ENCODE measurements around the gene TBC1D10B.

TBC1D10B gene

DNA sequence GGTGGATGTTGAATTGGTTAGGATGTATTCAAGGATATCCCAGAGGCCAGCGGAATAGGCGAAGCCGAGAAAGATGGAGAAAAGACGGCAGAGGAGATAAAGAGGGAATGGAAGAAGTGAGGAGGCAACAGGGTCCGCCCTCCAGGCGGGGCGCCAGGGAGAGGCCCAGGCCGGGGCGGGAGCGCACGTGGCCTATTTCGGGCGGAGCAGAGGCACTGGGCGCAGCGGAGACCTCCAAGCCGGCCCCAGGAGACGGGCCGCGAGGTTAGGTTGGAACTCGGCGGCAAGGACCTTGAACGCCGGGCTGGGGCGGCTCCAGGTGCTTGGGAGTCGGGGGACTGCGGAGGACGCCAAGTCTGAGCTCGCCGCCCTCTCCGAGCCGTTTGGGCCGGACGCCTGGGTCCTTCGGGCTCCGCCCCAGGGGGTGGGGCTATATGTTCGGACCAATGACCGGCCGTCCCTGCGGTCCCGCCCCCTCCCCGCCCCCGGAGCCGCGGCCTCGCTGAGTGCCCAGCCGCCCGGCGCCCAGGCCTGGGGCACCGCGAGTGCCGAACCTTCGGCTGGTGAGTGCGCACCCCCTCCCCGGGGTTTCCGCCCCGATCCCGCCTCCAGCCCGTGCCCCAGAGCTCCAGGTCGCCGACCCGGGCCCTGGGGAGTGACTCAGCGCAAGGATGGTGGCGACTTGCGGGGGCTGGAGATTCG is 37.0 kb upstream of the TBC1D10B start, which contains the start of gene ZNF771 (continued):
- TF ChIP-seq HOXC10 (CRISPR knock-in tag; IDR thresholded peaks at IDR 0.05), result no peak
- peak; percentile 66; the same call in 1 of the 2 replicates for TF ChIP-seq ZNF843 (tag by site-specific recombination; IDR thresholded peaks at IDR 0.05)
- peak; percentile 81 for TF ChIP-seq PRDM1 (tag by site-specific recombination; IDR thresholded peaks at IDR 0.05)
- 0 out of 2 replicates have a peak, but pooled peaks have one; percentile 9 for TF ChIP-seq ZBTB48 (tag by site-specific recombination; IDR thresholded peaks at IDR 0.05)
- TF ChIP-seq, protein P1, sequence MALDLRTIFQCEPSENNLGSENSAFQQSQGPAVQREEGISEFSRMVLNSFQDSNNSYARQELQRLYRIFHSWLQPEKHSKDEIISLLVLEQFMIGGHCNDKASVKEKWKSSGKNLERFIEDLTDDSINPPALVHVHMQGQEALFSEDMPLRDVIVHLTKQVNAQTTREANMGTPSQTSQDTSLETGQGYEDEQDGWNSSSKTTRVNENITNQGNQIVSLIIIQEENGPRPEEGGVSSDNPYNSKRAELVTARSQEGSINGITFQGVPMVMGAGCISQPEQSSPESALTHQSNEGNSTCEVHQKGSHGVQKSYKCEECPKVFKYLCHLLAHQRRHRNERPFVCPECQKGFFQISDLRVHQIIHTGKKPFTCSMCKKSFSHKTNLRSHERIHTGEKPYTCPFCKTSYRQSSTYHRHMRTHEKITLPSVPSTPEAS (tag by site-specific recombination; IDR thresholded peaks at IDR 0.05), result no peak
- no peak for TF ChIP-seq SETDB1 (IDR thresholded peaks at IDR 0.05; ENCODE audit: insufficient read length, low read length)
- peak; percentile 82 for TF ChIP-seq ZFP69B (tag by site-specific recombination; IDR thresholded peaks at IDR 0.05)
- TF ChIP-seq, protein P2, sequence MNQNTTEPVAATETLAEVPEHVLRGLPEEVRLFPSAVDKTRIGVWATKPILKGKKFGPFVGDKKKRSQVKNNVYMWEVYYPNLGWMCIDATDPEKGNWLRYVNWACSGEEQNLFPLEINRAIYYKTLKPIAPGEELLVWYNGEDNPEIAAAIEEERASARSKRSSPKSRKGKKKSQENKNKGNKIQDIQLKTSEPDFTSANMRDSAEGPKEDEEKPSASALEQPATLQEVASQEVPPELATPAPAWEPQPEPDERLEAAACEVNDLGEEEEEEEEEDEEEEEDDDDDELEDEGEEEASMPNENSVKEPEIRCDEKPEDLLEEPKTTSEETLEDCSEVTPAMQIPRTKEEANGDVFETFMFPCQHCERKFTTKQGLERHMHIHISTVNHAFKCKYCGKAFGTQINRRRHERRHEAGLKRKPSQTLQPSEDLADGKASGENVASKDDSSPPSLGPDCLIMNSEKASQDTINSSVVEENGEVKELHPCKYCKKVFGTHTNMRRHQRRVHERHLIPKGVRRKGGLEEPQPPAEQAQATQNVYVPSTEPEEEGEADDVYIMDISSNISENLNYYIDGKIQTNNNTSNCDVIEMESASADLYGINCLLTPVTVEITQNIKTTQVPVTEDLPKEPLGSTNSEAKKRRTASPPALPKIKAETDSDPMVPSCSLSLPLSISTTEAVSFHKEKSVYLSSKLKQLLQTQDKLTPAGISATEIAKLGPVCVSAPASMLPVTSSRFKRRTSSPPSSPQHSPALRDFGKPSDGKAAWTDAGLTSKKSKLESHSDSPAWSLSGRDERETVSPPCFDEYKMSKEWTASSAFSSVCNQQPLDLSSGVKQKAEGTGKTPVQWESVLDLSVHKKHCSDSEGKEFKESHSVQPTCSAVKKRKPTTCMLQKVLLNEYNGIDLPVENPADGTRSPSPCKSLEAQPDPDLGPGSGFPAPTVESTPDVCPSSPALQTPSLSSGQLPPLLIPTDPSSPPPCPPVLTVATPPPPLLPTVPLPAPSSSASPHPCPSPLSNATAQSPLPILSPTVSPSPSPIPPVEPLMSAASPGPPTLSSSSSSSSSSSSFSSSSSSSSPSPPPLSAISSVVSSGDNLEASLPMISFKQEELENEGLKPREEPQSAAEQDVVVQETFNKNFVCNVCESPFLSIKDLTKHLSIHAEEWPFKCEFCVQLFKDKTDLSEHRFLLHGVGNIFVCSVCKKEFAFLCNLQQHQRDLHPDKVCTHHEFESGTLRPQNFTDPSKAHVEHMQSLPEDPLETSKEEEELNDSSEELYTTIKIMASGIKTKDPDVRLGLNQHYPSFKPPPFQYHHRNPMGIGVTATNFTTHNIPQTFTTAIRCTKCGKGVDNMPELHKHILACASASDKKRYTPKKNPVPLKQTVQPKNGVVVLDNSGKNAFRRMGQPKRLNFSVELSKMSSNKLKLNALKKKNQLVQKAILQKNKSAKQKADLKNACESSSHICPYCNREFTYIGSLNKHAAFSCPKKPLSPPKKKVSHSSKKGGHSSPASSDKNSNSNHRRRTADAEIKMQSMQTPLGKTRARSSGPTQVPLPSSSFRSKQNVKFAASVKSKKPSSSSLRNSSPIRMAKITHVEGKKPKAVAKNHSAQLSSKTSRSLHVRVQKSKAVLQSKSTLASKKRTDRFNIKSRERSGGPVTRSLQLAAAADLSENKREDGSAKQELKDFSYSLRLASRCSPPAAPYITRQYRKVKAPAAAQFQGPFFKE (tag by site-specific recombination; IDR thresholded peaks at IDR 0.05; ENCODE audit: borderline replicate concordance), result no peak
- TF ChIP-seq SP3 (tag by site-specific recombination; IDR thresholded peaks at IDR 0.05), result peak; percentile 99
- no peak for TF ChIP-seq ZNF132 (tag by site-specific recombination; IDR thresholded peaks at IDR 0.05; ENCODE audit: borderline replicate concordance)
- no peak for TF ChIP-seq ZNF776 (tag by site-specific recombination; IDR thresholded peaks at IDR 0.05; ENCODE audit: borderline replicate concordance)
- TF ChIP-seq, protein P3, sequence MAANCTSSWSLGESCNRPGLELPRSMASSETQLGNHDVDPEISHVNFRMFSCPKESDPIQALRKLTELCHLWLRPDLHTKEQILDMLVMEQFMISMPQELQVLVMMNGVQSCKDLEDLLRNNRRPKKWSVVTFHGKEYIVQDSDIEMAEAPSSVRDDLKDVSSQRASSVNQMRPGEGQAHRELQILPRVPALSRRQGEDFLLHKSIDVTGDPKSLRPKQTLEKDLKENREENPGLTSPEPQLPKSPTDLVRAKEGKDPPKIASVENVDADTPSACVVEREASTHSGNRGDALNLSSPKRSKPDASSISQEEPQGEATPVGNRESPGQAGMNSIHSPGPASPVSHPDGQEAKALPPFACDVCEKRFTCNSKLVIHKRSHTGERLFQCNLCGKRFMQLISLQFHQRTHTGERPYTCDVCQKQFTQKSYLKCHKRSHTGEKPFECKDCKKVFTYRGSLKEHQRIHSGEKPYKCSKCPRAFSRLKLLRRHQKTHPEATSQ (tag by site-specific recombination; IDR thresholded peaks at IDR 0.05), result peak; percentile 78; the same call in 1 of the 2 replicates
- peak; percentile 35; the same call in 1 of the 2 replicates for TF ChIP-seq BCL11B (tag by site-specific recombination; IDR thresholded peaks at IDR 0.05; ENCODE audit: low read depth)
- TF ChIP-seq KLF10 (tag by site-specific recombination; IDR thresholded peaks at IDR 0.05), result peak; percentile 100
- no peak for TF ChIP-seq ZNF140 (tag by site-specific recombination; IDR thresholded peaks at IDR 0.05)
- TF ChIP-seq ZNF138 (tag by site-specific recombination; IDR thresholded peaks at IDR 0.05; ENCODE audit: borderline replicate concordance), result no peak
- TF ChIP-seq, protein P4, sequence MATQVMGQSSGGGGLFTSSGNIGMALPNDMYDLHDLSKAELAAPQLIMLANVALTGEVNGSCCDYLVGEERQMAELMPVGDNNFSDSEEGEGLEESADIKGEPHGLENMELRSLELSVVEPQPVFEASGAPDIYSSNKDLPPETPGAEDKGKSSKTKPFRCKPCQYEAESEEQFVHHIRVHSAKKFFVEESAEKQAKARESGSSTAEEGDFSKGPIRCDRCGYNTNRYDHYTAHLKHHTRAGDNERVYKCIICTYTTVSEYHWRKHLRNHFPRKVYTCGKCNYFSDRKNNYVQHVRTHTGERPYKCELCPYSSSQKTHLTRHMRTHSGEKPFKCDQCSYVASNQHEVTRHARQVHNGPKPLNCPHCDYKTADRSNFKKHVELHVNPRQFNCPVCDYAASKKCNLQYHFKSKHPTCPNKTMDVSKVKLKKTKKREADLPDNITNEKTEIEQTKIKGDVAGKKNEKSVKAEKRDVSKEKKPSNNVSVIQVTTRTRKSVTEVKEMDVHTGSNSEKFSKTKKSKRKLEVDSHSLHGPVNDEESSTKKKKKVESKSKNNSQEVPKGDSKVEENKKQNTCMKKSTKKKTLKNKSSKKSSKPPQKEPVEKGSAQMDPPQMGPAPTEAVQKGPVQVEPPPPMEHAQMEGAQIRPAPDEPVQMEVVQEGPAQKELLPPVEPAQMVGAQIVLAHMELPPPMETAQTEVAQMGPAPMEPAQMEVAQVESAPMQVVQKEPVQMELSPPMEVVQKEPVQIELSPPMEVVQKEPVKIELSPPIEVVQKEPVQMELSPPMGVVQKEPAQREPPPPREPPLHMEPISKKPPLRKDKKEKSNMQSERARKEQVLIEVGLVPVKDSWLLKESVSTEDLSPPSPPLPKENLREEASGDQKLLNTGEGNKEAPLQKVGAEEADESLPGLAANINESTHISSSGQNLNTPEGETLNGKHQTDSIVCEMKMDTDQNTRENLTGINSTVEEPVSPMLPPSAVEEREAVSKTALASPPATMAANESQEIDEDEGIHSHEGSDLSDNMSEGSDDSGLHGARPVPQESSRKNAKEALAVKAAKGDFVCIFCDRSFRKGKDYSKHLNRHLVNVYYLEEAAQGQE (tag by site-specific recombination; IDR thresholded peaks at IDR 0.05), result 0 out of 2 replicates have a peak, but pooled peaks have one; percentile 39
- no peak for TF ChIP-seq ZNF626 (tag by site-specific recombination; IDR thresholded peaks at IDR 0.05)
- TF ChIP-seq, protein P5, sequence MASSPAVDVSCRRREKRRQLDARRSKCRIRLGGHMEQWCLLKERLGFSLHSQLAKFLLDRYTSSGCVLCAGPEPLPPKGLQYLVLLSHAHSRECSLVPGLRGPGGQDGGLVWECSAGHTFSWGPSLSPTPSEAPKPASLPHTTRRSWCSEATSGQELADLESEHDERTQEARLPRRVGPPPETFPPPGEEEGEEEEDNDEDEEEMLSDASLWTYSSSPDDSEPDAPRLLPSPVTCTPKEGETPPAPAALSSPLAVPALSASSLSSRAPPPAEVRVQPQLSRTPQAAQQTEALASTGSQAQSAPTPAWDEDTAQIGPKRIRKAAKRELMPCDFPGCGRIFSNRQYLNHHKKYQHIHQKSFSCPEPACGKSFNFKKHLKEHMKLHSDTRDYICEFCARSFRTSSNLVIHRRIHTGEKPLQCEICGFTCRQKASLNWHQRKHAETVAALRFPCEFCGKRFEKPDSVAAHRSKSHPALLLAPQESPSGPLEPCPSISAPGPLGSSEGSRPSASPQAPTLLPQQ (tag by site-specific recombination; IDR thresholded peaks at IDR 0.05), result peak; percentile 93
- TF ChIP-seq GLIS2 (tag by site-specific recombination; IDR thresholded peaks at IDR 0.05), result peak; percentile 88
- TF ChIP-seq ZBTB7A (tag by site-specific recombination; IDR thresholded peaks at IDR 0.05; ENCODE audit: low read depth), result no peak
- TF ChIP-seq, protein P6, sequence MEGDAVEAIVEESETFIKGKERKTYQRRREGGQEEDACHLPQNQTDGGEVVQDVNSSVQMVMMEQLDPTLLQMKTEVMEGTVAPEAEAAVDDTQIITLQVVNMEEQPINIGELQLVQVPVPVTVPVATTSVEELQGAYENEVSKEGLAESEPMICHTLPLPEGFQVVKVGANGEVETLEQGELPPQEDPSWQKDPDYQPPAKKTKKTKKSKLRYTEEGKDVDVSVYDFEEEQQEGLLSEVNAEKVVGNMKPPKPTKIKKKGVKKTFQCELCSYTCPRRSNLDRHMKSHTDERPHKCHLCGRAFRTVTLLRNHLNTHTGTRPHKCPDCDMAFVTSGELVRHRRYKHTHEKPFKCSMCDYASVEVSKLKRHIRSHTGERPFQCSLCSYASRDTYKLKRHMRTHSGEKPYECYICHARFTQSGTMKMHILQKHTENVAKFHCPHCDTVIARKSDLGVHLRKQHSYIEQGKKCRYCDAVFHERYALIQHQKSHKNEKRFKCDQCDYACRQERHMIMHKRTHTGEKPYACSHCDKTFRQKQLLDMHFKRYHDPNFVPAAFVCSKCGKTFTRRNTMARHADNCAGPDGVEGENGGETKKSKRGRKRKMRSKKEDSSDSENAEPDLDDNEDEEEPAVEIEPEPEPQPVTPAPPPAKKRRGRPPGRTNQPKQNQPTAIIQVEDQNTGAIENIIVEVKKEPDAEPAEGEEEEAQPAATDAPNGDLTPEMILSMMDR (tag by site-specific recombination; IDR thresholded peaks at IDR 0.05), result peak; percentile 81
- TF ChIP-seq ZBTB17 (tag by site-specific recombination; IDR thresholded peaks at IDR 0.05), result peak; percentile 97
- peak; percentile 78 for TF ChIP-seq ZNF324 (tag by site-specific recombination; IDR thresholded peaks at IDR 0.05)
